GM12874 (cell line): ENCODE measurements around the gene ASAH2.

Experiments used
- CTCF ChIP-seq: IDR thresholded peaks from 2 replicates; pipeline ENCODE4 v1.5.1; 2011; ENCODE audit warnings: low read depth, mild to moderate bottlenecking, control low read depth, low read length, moderate library complexity; ENCODE audit not compliant: insufficient read depth

The ASAH2 gene

GRCh38 chr10:50216894-50217293, 34.4 kb downstream of the ASAH2 start:
- no peak for TF ChIP-seq CTCF

DNA sequence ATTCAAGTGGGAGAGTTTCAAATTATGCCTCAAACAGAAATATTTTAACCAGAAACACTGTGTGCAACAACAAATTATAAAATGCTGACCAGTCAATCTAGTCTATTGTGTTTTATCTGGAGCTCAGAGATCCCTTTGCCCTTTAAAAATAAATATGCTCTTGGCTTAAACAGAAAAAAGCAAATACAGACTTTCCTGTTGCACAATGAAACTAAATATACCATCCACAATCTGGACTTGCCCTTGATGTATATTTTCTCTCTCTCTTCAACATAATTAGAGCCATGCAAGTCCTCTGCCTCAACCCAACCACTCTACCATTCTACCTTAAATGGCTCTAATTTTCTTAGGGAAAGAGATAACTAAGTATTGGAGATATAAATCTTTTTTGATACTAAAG, 34.9 kb downstream of the ASAH2 start:
- no peak for TF ChIP-seq CTCF

- TF ChIP-seq CTCF, result no peak
These were observed 39.6 kb downstream of the ASAH2 start for GRCh38 chr10:50211670-50212069.

DNA sequence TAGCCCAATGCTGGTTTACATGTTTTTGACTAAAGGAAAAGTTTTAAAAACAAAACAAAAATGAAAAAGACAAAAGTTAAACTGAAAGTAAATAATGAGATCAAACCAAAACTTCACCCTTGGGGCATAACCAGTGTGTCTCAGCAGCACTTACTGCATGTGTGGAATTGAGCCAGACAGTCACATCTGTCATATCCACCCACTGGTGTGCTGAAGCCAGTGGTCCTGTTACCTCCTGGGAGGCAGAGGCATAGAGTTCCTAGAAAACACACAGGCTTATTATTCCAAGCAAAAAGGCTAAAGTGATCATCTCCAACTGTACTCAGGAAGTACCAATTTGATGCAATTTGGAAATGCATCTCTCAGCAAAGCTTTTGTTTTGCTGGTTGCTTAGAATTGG, 40.4 kb downstream of the ASAH2 start:
- TF ChIP-seq CTCF, result no peak
